GM12892 (cell line): ENCODE data around the gene CCNJ. TPM values are rescaled to one million over a fixed set of nuclear protein-coding genes. Genes with fewer than 3 reads are reported as not detected.
"Not testable (repeated sequence)": the region's sequence is repeated elsewhere in the genome, so short reads cannot be mapped to it uniquely, and the experiment has no call there.

Experiments
- DNase-seq: peaks from one replicate; pipeline ENCODE4 v3.0.0; 2011; ENCODE audit not compliant: insufficient read length
- FAIRE-seq: peaks from 2 replicates; lab custom pipeline; 2011; peaks lifted over from hg19 to GRCh38; lab: Jason Lieb, UNC
- POLR2A ChIP-seq: IDR thresholded peaks from 2 replicates; pipeline ENCODE4 v1.6.1; 2011; ENCODE audit warnings: low read depth, low read length, control low read depth
- POLR2AphosphoS5 ChIP-seq: IDR thresholded peaks from 2 replicates; pipeline ENCODE4 v1.6.1; 2011; ENCODE audit warnings: low read depth, low read length, control low read depth
- TAF1 ChIP-seq: IDR thresholded peaks from 2 replicates; pipeline ENCODE4 v1.6.1; 2011; ENCODE audit warnings: low read depth, mild to moderate bottlenecking, control low read depth, low read length, borderline replicate concordance
- polyA plus RNA-seq: library from polyadenylated mRNA; unstranded; fragments of >200 nt; gene quantifications from one replicate; pipeline ENCODE4 v1.2.1, GENCODE V29; 2012; ENCODE audit warnings: missing spikeins, inconsistent platforms; ENCODE audit not compliant: missing spikeins

CCNJ gene, protein sequence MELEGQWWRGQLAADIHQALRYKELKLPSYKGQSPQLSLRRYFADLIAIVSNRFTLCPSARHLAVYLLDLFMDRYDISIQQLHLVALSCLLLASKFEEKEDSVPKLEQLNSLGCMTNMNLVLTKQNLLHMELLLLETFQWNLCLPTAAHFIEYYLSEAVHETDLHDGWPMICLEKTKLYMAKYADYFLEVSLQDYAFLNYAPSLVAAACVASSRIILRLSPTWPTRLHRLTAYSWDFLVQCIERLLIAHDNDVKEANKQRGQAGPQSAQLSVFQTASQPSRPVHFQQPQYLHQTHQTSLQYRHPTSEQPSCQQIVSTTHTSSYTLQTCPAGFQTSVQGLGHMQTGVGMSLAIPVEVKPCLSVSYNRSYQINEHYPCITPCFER
- polyA plus RNA-seq = 3.1 TPM

DNA sequence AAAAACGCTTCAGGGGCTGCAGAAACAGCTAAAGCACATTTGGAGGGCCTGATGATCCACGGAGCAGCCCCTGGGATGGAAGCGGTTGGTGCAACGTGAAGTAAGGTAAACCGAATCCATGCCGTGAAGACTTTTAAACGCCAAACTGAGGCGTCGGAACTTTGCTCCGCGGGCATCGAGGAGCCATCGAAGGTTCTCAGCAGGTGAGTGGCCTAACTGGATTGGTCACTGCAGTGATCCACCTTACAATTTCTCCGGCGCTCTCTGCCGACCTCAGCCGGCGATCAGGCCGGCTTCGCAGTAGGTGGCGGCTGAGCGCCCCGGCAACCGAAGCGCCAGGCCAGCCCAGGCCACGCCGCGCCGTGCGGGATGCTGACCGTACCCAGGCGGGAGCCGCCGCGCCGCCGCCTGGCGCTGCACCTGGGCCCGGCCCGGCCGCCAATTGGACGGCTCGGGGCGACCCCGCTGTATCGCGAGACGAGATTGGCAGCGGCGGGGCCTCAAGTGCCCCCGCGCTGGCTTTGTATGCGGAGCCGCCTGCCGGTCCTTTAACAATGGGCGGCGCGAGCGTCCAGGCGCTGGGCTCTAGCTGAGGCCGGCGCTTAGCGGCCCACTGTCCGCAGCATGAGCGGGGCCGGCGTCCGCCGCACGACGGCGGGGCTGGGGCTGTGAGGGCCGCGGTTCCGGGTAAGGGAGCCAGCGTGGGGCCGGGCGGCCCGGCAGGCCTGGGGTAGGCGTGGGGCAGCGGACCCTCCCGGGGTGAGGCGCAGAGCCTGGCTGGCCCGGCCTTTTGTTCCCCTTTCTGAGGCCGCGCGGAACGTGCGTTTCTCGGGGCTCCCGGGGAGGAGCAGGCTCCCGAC, at the start of gene CCNJ:
Gene CCNJ, plus strand, starts transcription at position 551 of the 860 bp plus-strand sequence. CDS start 811 bp downstream, outside the sequence.
- TF ChIP-seq POLR2AphosphoS5 = peak; percentile 70; the same call in 1 of the 2 replicates
- TF ChIP-seq TAF1 = no peak; the same call in 1 of the 2 replicates
- TF ChIP-seq POLR2A = peak; percentile 77; the same call in 1 of the 2 replicates
- DNase-seq = peak; percentile 93
- peak; percentile 95 for FAIRE-seq

DNA sequence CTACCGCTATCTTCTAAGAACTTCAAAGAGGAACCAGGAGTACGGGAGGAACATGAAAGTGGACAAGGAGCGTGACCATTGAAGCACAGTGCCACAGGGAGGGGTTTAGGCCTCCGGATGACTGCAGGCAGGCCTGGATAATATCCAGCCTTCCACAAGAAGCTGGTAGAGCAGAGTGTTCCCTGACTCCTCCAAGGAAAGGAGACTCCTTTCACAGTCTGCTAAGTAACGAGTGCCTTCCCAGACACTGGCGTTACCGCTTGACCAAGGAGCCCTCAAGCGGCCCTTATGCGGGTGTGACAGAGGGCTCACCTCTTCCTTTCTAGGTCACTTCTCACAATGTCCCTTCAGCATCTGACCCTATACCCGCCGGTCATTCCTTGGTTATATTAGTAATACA, 49.0 kb upstream of the CCNJ start:
- DNase-seq, FAIRE-seq: not testable (repeated sequence)

DNA sequence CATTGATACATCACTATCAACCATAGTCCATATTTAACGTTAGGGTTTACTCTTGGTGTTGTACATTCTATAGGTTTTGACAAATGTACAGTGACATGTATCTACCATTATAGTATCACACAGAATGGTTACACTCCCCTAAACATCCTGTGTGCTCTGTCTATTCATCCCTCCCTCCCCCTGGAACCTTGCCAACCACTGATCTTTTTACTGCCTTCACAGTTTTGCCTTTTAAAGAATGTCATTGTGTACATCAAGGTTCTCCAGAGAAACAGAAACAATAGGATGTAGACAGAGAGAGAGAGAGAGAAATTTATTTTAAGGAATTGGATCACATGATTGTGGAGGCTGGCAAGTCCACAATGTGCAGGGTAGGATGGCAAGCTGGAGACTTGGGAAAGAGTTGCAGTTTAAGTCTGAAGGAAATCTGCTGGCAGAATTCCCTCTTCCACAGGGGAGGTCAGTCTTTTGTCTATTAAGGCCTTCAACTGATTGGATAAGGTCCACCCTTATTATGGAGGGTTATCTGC, 45.1 kb upstream of the CCNJ start:
- FAIRE-seq (no peak), DNase-seq (no peak)
- no peak for TF ChIP-seq TAF1
- TF ChIP-seq POLR2A = no peak
- TF ChIP-seq POLR2AphosphoS5 = no peak

DNA sequence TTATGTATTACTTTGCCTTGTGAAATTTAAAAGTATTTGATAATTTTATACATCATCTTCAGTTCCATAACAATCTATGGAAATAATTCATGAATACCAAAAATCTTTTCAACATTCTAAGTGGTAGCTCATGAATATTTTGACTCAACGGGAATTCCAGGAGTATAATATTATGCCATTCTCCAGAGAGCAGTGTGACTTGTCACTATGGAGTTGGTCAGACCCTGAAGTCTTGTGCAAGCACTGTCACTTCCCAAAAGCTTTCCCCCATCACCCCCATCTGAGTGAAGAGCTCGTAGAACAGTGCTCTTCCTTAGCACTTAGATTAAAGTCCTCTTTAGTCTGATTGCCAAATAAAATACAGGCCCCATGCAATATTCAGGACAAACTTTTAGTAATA, 29.4 kb upstream of the CCNJ start:
- DNase-seq (no peak), FAIRE-seq (no peak)
- TF ChIP-seq TAF1 = no peak
- TF ChIP-seq POLR2A = no peak
- no peak for TF ChIP-seq POLR2AphosphoS5

DNA sequence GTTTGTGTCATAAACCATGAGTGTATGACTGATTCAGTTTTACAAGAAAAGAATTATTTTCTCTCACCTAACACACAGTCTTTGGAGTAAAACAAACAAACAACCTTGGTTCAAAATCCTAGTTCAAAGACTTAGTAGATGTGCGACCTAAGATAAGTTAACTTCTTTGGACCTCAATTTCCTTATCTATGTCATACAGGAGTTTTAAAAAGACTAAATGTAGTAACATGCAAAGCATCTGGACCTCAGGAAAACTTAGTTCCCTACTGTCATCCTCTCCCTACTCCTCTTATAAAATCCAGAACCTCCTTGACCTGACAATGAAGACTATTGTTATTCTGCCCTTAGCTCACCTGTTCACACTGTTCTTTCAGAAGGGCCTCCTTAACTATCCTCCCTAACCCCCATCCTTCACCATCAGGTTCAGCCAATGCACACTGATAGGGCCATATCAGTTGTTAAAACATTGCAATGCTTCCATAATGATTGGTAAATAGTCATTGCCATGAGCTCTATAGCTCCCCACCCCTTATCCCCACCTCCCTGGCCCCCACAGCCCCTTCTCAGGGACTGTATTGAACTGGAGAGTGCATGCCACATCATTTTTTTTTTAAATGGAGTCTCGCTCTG, 28.8 kb upstream of the CCNJ start:
- TF ChIP-seq POLR2AphosphoS5 = no peak
- TF ChIP-seq POLR2A = no peak
- TF ChIP-seq TAF1 = no peak
- no peak for FAIRE-seq
- no peak for DNase-seq

DNA sequence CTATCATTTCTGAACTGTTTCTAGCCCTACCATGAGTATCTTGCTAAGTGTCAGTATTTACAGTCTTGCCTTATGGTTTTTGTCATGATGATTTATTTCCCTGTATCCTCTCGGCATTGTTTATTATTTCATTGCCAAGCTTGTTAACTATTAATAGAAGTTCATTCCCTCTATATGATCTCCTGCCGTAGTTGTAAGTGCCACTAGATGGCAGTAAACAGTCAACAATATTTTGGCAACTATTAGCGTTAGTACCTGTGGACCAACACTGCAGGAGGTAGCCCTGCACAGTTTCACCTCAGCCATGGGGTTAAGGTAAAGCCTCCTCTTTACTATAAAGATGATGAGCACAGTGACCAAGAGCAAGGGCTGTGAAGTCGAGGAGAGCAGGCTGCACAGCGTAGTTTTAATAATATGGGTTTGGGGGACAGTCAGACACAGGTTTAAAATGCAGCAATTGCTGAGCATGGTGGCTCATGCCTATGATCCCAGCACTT, 26.1 kb upstream of the CCNJ start:
- peak; percentile 10 for DNase-seq
- no peak for TF ChIP-seq POLR2AphosphoS5
- no peak for TF ChIP-seq TAF1
- TF ChIP-seq POLR2A = no peak
- peak; percentile 93 for FAIRE-seq

DNA sequence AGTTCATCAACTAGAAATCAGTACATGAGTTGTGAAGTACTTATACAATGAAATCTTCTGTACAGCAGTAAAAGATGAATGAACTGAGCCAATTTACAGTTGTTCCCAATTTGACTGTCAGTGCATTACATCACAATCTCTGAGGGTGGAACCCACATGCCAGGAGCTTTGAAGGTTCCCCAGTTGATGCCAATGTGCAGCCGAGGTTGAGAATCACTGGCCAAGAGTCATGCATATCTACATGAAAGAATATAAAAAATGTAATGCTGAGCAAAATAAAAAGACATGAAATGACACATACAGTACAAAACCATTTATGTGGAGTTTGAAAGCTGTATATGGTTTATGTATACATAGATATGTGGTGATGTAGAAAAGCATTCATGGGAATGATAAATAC, 22.1 kb upstream of the CCNJ start:
- TF ChIP-seq TAF1 = no peak
- TF ChIP-seq POLR2A = no peak
- no peak for TF ChIP-seq POLR2AphosphoS5
- no peak for FAIRE-seq
- DNase-seq = no peak

DNA sequence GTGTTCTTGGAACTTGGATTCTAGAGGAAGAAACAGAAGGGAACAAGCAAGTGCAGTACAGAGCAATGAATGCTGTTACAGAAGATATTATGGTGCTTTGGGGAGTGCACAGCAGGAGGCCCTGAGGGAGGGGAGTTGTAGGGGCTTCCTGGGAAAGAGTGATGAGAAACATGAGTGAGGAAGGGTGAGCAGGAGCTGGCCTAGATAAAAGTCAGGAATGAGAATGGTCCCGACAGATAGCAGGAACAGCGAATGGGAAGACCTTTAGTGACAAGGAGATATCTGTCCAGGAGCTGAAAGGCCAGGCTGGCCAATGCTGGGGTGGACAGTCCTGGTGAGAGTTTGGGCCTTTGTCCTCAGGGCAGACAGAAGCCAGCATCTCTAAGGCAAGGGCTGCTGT, 20.6 kb upstream of the CCNJ start:
- no peak for TF ChIP-seq TAF1
- no peak for TF ChIP-seq POLR2AphosphoS5
- no peak for TF ChIP-seq POLR2A
- DNase-seq (no peak), FAIRE-seq (no peak)

DNA sequence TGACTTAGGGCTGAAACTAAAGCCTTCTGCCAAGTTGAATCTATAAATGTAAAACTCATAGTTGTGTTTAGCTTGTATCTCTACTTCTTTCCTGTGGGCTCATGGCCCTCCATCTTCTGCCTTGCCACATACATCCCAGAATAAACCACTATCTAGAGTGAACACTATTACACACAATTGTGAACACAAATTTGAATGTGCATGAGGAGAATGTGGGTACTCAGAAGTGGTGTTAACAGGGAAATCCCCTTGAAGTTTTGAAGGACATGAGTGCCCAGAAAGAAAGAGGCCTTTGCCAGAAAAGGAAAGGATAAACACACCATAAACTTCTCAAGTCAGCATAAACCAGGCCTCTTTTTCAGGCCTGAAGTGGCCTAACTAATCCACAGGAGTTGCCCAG, 20.2 kb upstream of the CCNJ start:
- FAIRE-seq (no peak), DNase-seq (no peak)
- no peak for TF ChIP-seq TAF1
- no peak for TF ChIP-seq POLR2A
- no peak for TF ChIP-seq POLR2AphosphoS5

DNA sequence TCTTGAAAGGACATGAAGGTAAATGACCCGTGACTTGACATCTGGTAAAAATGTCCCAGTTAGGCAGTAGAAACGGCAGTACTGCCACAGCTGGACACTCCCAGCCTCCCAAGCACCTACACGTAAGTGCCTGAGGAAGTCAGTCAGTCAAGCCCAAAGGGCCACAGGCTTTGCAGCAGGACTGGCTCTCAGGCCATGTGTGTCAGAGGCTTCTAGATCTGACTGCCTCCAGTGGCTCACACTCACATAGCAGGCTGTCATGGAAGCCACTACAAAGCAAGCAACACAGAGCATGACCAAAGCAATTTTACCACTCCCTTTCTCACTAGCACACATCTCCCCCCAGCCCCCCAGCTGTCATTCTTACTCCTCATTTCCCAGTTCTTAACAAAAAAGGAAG, 17.8 kb upstream of the CCNJ start:
- TF ChIP-seq POLR2AphosphoS5 (no peak), TAF1 (no peak), POLR2A (no peak)
- DNase-seq (no peak), FAIRE-seq (no peak)

DNA sequence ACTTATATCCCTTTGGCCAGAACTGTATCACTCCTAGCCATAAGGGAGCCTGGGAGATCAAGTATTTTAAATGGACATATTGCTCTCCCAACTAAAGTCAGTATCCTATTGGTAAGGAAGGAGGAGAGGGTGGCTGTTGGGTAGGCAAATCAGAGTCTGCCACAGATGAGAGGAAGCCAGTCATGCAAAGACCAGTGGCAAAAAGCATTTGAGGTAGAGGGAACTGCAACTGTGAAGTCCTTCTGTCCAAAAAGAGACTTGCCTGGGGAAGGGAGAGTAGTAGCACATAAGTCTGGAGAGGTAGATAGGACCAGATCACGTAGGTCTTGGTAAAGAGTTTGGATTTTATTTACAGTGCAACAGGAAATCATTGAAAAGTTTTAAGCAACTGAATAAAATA, 8.8 kb upstream of the CCNJ start:
- FAIRE-seq (no peak), DNase-seq (no peak)
- TF ChIP-seq POLR2AphosphoS5 (no peak), POLR2A (no peak), TAF1 (no peak)
